ENCODE data around the gene HHATL.

- TF ChIP-seq CTCF (IDR thresholded peaks at IDR 0.05 in 8 of 11, conservative IDR thresholded peaks at IDR 0.05 in 3 of 11): no peak
- peak in 1 of 3 donors; percentile 27 for TF ChIP-seq POLR2AphosphoS5 (IDR thresholded peaks at IDR 0.05)
- TF ChIP-seq POLR2A (IDR thresholded peaks at IDR 0.05): no peak
Measured at GRCh38 chr3:42667523-42668412, 34.8 kb downstream of the HHATL start.
